Right lobe of liver (tissue), 4 donors: ENCODE measurements around the gene SNRPB2.

ENCODE experiments used
- CTCF ChIP-seq, 4 donors: fragments of 200-600 bp in 3 of 4; fragments of 450-650 bp in 1 of 4; IDR thresholded peaks; one replicate each; pipeline versions ENCODE4 v1.5.1 to v1.8.0; 2016 to 2022; ENCODE audit warnings: antibody characterized with exemption in 4 of 4, mild to moderate bottlenecking in 2 of 4
- POLR2A ChIP-seq: fragments of 450-650 bp; IDR thresholded peaks from one replicate; pipeline ENCODE4 v1.6.1; 2017; ENCODE audit warnings: antibody characterized with exemption, mild to moderate bottlenecking
- donor health status: DM: no; HTN: no; CAD: no.
- donor health status: DM: no; HTN: no; CAD: no.
- donor health status: DM: no; HTN: yes; CAD: no.

- TF ChIP-seq CTCF (IDR thresholded peaks at IDR 0.05), result no peak
- TF ChIP-seq POLR2A, result no peak
Observed at GRCh38 chr20:16713066-16713465, 16.8 kb upstream of the SNRPB2 start.
